ENCODE data around the gene IKZF1.

GRCh38 chr7:50305583-50306493, 1.3 kb downstream of the IKZF1 start:
- TF ChIP-seq POLR2A (IDR thresholded peaks at IDR 0.05; ENCODE audit: low read depth, low read length) (no peak), RAD21 (IDR thresholded peaks at IDR 0.05; ENCODE audit: low read length) (no peak), ELK1 (IDR thresholded peaks at IDR 0.05; ENCODE audit: borderline replicate concordance, low read depth, low read length) (no peak)
